ENCODE measurements around the gene MUC5AC.

MUC5AC gene, protein sequence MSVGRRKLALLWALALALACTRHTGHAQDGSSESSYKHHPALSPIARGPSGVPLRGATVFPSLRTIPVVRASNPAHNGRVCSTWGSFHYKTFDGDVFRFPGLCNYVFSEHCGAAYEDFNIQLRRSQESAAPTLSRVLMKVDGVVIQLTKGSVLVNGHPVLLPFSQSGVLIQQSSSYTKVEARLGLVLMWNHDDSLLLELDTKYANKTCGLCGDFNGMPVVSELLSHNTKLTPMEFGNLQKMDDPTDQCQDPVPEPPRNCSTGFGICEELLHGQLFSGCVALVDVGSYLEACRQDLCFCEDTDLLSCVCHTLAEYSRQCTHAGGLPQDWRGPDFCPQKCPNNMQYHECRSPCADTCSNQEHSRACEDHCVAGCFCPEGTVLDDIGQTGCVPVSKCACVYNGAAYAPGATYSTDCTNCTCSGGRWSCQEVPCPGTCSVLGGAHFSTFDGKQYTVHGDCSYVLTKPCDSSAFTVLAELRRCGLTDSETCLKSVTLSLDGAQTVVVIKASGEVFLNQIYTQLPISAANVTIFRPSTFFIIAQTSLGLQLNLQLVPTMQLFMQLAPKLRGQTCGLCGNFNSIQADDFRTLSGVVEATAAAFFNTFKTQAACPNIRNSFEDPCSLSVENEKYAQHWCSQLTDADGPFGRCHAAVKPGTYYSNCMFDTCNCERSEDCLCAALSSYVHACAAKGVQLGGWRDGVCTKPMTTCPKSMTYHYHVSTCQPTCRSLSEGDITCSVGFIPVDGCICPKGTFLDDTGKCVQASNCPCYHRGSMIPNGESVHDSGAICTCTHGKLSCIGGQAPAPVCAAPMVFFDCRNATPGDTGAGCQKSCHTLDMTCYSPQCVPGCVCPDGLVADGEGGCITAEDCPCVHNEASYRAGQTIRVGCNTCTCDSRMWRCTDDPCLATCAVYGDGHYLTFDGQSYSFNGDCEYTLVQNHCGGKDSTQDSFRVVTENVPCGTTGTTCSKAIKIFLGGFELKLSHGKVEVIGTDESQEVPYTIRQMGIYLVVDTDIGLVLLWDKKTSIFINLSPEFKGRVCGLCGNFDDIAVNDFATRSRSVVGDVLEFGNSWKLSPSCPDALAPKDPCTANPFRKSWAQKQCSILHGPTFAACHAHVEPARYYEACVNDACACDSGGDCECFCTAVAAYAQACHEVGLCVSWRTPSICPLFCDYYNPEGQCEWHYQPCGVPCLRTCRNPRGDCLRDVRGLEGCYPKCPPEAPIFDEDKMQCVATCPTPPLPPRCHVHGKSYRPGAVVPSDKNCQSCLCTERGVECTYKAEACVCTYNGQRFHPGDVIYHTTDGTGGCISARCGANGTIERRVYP (N-terminal part only)

DNA sequence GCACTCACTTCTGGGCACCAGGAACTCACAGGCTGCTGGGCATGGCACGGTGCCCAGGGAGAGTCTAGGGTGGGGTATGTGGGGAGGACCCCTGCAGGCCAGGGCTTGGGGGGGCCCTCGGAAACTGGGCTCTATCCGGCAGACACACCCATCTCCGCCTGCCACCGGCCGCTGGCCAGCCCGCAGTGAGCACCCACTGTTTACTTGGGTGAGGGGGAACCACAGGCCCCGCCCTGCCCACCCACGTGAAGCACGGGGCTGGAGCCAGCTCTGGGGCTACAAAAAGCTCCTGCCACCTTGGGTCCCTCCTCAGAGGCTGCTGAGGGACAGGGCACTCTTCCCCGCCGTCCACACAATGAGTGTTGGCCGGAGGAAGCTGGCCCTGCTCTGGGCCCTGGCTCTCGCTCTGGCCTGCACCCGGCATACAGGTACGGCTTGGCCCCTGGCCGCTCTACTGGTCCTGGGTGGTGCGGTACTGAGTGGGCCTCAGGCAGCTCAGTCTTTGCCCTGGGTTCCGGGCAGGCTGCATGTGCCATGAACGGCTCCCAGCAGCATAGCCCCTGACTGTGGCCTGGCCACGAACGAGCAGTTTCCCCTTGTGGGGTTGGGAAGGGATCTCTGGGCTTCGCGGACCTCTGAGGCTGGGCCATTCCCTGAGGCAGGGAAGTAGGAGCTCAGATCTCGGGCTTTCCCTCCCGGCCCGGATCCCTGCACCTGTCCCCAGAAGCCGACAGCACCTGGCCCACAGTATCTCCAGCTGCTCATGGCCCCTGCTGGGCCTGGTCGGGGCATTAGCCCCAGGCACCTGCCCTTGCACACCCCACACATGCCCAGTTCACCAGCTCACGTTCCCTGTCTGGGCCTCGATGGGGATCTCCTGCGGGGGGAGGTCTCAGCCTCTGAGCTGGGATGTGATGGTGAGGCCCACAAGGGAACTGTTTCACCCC, at the start of gene MUC5AC:
TSS of gene MUC5AC (plus strand) at position 309 of the 947 bp plus-strand sequence. CDS start at position 356, 47 bp downstream.
- DNase-seq (ENCODE audit: low read depth), result no peak
- H3K4me3 ChIP-seq (ENCODE audit: low read length), result no peak within 1 kb of the TSS
- TF ChIP-seq, protein P1, sequence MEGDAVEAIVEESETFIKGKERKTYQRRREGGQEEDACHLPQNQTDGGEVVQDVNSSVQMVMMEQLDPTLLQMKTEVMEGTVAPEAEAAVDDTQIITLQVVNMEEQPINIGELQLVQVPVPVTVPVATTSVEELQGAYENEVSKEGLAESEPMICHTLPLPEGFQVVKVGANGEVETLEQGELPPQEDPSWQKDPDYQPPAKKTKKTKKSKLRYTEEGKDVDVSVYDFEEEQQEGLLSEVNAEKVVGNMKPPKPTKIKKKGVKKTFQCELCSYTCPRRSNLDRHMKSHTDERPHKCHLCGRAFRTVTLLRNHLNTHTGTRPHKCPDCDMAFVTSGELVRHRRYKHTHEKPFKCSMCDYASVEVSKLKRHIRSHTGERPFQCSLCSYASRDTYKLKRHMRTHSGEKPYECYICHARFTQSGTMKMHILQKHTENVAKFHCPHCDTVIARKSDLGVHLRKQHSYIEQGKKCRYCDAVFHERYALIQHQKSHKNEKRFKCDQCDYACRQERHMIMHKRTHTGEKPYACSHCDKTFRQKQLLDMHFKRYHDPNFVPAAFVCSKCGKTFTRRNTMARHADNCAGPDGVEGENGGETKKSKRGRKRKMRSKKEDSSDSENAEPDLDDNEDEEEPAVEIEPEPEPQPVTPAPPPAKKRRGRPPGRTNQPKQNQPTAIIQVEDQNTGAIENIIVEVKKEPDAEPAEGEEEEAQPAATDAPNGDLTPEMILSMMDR (conservative IDR thresholded peaks at IDR 0.05; ENCODE audit: low read length), result no peak

DNA sequence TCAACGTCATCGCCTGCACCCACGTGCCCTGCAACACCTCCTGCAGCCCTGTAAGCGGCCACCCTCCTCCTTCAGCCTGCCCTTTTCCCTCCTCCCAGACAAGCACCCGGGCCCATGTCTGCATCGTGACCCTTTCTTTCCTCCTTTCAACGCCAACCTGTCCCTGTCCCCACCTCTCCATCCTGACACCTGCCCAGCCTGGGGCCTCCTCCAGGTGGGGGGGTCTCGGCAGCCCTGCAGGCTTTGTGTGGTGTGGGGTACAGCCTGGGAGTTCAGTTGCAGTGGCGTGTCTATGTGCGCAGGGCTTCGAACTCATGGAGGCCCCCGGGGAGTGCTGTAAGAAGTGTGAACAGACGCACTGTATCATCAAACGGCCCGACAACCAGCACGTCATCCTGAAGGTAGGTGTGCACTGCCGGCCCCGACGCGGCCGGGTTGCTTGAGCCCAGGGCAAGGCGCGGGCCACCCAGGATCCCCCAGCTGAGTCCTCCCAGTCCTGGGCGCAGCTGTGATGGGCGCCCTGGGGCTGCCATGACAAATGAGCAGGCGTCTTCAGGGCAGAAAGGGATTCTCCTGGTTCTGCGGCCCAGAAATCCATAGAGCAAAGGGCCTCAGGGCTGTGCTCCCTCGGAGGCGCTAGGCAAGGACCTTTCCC, 49.4 kb upstream of the MUC5AC start:
- no peak overlapping the region for H3K4me3 ChIP-seq (ENCODE audit: low read length)
- TF ChIP-seq, protein P1 (conservative IDR thresholded peaks at IDR 0.05; ENCODE audit: low read length), result no peak
- DNase-seq (ENCODE audit: low read depth), result no peak

DNA sequence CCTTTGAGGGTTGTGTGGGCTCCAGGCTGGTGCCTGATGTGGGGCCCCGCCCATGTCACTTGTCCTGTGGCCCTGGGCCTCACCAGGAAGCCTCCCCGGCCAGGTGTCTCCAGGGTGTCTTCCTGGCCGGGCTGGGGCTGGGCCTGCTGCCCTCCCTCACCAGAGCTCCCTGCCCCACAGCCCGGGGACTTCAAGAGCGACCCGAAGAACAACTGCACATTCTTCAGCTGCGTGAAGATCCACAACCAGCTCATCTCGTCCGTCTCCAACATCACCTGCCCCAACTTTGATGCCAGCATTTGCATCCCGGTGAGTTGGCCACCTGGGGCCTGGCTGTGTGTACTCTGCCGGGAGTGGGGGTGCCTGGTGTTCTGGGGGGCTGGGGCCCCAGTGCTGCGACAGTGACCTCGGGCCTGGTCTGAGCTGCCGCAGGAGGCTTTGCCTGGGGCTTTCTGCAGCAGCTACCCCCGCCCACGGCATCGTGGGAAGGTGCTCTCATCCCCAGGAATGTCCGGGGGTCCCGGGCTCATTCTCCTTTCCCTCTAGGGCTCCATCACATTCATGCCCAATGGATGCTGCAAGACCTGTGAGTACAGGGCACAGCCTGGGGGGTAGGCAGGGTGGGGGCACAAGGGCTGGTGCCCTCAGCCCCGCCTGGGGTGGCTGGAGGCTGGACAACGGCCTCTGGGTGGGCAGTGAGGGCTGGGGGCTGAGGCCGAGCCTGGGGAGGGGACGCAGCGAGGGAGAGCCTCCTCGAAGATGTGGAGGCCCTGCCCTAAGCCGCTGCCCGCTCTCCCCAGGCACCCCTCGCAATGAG, 48.4 kb upstream of the MUC5AC start:
- no peak for DNase-seq (ENCODE audit: low read depth)
- TF ChIP-seq, protein P1 (conservative IDR thresholded peaks at IDR 0.05; ENCODE audit: low read length), result no peak
- no peak overlapping the region for H3K4me3 ChIP-seq (ENCODE audit: low read length)

DNA sequence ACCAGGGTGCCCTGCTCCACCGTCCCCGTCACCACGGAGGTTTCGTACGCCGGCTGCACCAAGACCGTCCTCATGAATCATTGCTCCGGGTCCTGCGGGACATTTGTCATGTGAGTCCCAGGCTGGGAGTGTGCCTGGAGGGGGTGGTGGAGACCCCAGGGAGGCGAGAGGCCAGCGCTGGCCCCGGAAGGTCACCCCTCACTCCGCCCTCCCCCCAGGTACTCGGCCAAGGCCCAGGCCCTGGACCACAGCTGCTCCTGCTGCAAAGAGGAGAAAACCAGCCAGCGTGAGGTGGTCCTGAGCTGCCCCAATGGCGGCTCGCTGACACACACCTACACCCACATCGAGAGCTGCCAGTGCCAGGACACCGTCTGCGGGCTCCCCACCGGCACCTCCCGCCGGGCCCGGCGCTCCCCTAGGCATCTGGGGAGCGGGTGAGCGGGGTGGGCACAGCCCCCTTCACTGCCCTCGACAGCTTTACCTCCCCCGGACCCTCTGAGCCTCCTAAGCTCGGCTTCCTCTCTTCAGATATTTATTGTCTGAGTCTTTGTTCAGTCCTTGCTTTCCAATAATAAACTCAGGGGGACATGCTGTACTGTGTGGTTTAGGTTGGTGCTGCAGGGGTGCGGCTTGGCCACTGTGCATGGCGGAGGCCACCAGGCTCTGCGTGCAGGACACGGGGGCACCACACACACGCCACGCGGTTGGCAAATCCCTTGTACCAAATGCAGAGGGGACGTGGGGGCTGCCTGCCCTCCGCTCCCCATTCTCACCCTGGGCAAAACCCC, 47.6 kb upstream of the MUC5AC start:
- TF ChIP-seq, protein P1 (conservative IDR thresholded peaks at IDR 0.05; ENCODE audit: low read length), result no peak
- H3K4me3 ChIP-seq (ENCODE audit: low read length), result no peak overlapping the region
- no peak for DNase-seq (ENCODE audit: low read depth)

DNA sequence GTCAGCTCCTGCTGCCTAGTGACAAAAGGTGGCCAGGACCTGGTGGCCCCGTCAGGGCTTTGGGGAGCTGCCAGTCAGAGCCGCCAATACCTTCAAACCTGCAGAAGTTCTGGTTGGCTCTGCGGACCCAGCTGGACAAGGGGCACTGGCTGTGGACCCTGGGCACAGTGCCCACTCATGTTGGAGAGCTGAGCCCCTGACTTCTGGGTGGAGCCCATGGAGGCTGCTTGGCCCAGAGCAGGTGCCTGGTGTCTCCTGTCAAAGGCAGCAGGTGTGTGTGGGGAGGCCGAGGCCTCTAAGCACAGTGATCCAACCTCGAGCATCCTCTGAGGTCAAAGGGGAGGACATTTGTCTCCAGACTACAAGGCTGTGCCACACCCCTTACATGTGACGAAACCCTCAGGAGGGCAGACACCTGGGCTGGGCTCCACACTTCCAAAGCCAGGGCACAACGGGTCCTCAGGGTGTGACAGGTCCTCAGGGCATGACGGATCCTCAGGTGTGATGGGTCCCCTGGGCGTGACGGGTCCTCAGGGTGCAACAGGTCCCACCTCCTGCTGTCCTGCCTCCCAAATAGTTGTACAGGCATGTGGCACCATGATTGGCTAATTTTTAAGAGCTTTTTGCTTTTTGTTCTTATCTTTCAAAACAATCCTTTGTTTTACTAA, 46.1 kb upstream of the MUC5AC start:
- TF ChIP-seq, protein P1 (conservative IDR thresholded peaks at IDR 0.05; ENCODE audit: low read length), result no peak
- DNase-seq (ENCODE audit: low read depth), result no peak
- H3K4me3 ChIP-seq (ENCODE audit: low read length), result no peak overlapping the region
